HCT116 (cell line): ENCODE results near the gene ZXDC. TPM values are rescaled to one million over a fixed set of nuclear protein-coding genes. Genes with fewer than 3 reads are reported as not detected.

Experiments used
- ATAC-seq: fragments of 200-7000 bp; cut with Tn5 transposase; 2 replicates; pipeline ENCODE4 v1.9.1; 2020; ENCODE audit warnings: mild to moderate bottlenecking, moderate library complexity
- BruUV-seq: library from RNA; stranded (reverse); fragments of 400-500 nt; replicated peaks from 2 replicates; lab custom pipeline; 2021; lab: Mats Ljungman, UMichigan
- CTCF ChIA-PET: fragments of 300-600 bp; sonication (Branson Sonifier 250); formaldehyde crosslinking; loops from one replicate; lab custom pipeline; 2021; ENCODE audit warnings: antibody characterized with exemption; lab: Charles Lee
- POLR2A ChIA-PET: fragments of 300-600, 350-600 bp; sonication (Branson Sonifier 250); formaldehyde crosslinking; loops from one replicate; lab custom pipeline; 2021; ENCODE audit warnings: antibody characterized with exemption; lab: Charles Lee
- RAD21 ChIA-PET, 2 experiments: fragments of 300-600 bp; sonication (Branson Sonifier 250); formaldehyde crosslinking; loops; one replicate each; lab custom pipeline; 2023; ENCODE audit warnings: low total read pairs in 2 of 2; ENCODE audit not compliant: uncharacterized antibody in 2 of 2, unreplicated experiment in 2 of 2, low non-redundant PET in 1 of 2; lab: Charles Lee
- DNase-seq: peaks from one replicate; pipeline ENCODE4 v3.0.0-alpha.2; 2010; ENCODE audit warnings: low read depth, low spot score
- H2AFZ ChIP-seq: fragments of 200-600 bp; shearing (Covaris generic), sonication (generic); 2 replicates; pipeline ENCODE4 v1.6.1; 2017; ENCODE audit warnings: low read depth, mixed run types, mixed read lengths, antibody characterized with exemption, low read length; ENCODE audit not compliant: poor library complexity, severe bottlenecking
- H3K27ac ChIP-seq: 2 replicates; pipeline ENCODE4 v1.5.1; 2012; ENCODE audit warnings: low read depth, low read length
- H3K27me3 ChIP-seq: fragments of 200-600 bp; sonication (generic); 2 replicates; pipeline ENCODE4 v1.6.1; 2016; ENCODE audit warnings: mixed run types, low read length, mixed read lengths; ENCODE audit not compliant: insufficient read depth
- H3K36me3 ChIP-seq, 2 experiments: fragments of 200-500 bp in 1 of 2; fragments of 200-600 bp in 1 of 2; sonication (Bioruptor generic) in 1 of 2; sonication (generic) in 1 of 2; 2 replicates each; pipeline versions ENCODE4 v1.5.1 to v1.6.1; 2014 to 2016; ENCODE audit warnings: low read length in 2 of 2, inconsistent platforms in 1 of 2, mixed read lengths in 1 of 2, mixed run types in 1 of 2; ENCODE audit not compliant: insufficient read depth in 2 of 2, control insufficient read depth in 1 of 2
- H3K4me1 ChIP-seq, 2 experiments: fragments of 200-600 bp in 1 of 2; sonication (generic) in 1 of 2; 2 replicates each; pipeline versions ENCODE4 v1.5.1 to v1.6.1; 2012 to 2017; ENCODE audit warnings: low read length in 2 of 2, inconsistent platforms in 1 of 2, mild to moderate bottlenecking in 1 of 2, mixed read lengths in 1 of 2, mixed run types in 1 of 2, moderate library complexity in 1 of 2; ENCODE audit not compliant: insufficient read depth in 2 of 2, control insufficient read depth in 1 of 2
- H3K4me2 ChIP-seq: fragments of 200-600 bp; sonication (generic); 2 replicates; pipeline ENCODE4 v1.6.1; 2017; ENCODE audit warnings: mixed run types, low read length, mixed read lengths
- H3K4me3 ChIP-seq, 2 experiments: fragments of 200-600 bp in 1 of 2; sonication (generic) in 1 of 2; replicated peaks in 1 of 2; 2 replicates each; pipeline ENCODE4 v1.5.1; 2011 to 2016; ENCODE audit warnings: low read length in 2 of 2, control low read depth in 1 of 2, low read depth in 1 of 2, mild to moderate bottlenecking in 1 of 2, mixed read lengths in 1 of 2, mixed run types in 1 of 2
- H3K79me2 ChIP-seq: fragments of 200-600 bp; sonication (generic); 2 replicates; pipeline ENCODE4 v1.6.1; 2017; ENCODE audit warnings: mild to moderate bottlenecking, mixed run types, low read length, moderate library complexity, mixed read lengths; ENCODE audit not compliant: insufficient read depth
- H3K9ac ChIP-seq: fragments of 200-600 bp; sonication (generic); 2 replicates; pipeline ENCODE4 v1.6.1; 2016; ENCODE audit warnings: low read length, mixed read lengths
- H3K9me2 ChIP-seq: fragments of 200-600 bp; sonication (generic), shearing (Covaris generic); 2 replicates; pipeline ENCODE4 v1.6.1; 2017; ENCODE audit warnings: mixed run types, mild to moderate bottlenecking, moderate library complexity; ENCODE audit not compliant: insufficient read depth
- H3K9me3 ChIP-seq, 2 experiments: fragments of 200-500 bp in 1 of 2; fragments of 200-600 bp in 1 of 2; sonication (Bioruptor generic) in 1 of 2; sonication (generic) in 1 of 2; 2 replicates each; pipeline ENCODE4 v1.6.1; 2014 to 2017; ENCODE audit warnings: low read length in 2 of 2, mixed read lengths in 2 of 2, inconsistent platforms in 1 of 2, low read depth in 1 of 2, mild to moderate bottlenecking in 1 of 2, mixed run types in 1 of 2, moderate library complexity in 1 of 2; ENCODE audit not compliant: control insufficient read depth in 1 of 2, insufficient read depth in 1 of 2
- H4K20me1 ChIP-seq: fragments of 200-600 bp; sonication (generic), shearing (Covaris generic); 2 replicates; pipeline ENCODE4 v1.6.1; 2017; ENCODE audit warnings: mixed run types, mild to moderate bottlenecking, moderate library complexity; ENCODE audit not compliant: insufficient read depth
- CBX3 ChIP-seq: IDR thresholded peaks from 2 replicates; pipeline ENCODE4 v1.6.1; 2012; ENCODE audit warnings: low read depth
- CEBPB ChIP-seq: IDR thresholded peaks from 2 replicates; pipeline ENCODE4 v1.6.1; 2012; ENCODE audit warnings: low read depth
- CTCF ChIP-seq, 3 experiments: fragments of 200-600 bp in 1 of 3; sonication (generic) in 1 of 3; IDR thresholded peaks in 2 of 3; conservative IDR thresholded peaks in 1 of 3; 2 replicates each; pipeline ENCODE4 v1.5.1; 2012 to 2017; ENCODE audit warnings: low read depth in 2 of 3, low read length in 2 of 3, antibody characterized with exemption in 1 of 3, borderline replicate concordance in 1 of 3, control low read depth in 1 of 3, mild to moderate bottlenecking in 1 of 3, mixed read lengths in 1 of 3, mixed run types in 1 of 3, moderate library complexity in 1 of 3; ENCODE audit not compliant: insufficient read depth in 1 of 3
- EZH2 ChIP-seq: fragments of 200-600 bp; sonication (generic); IDR thresholded peaks from 2 replicates; pipeline ENCODE4 v1.6.1; 2017; ENCODE audit warnings: antibody characterized with exemption, mixed run types
- EZH2phosphoT487 ChIP-seq: fragments of 200-600 bp; IDR thresholded peaks from 2 replicates; pipeline ENCODE4 v1.6.1; 2018; ENCODE audit warnings: antibody characterized with exemption, borderline replicate concordance
- FOSL1 ChIP-seq: IDR thresholded peaks from 2 replicates; pipeline ENCODE4 v1.6.1; 2012; ENCODE audit warnings: low read depth
- JUND ChIP-seq: IDR thresholded peaks from 2 replicates; pipeline ENCODE4 v1.6.1; 2012
- POLR2A ChIP-seq: IDR thresholded peaks from 2 replicates; pipeline ENCODE4 v1.7.0; 2011; ENCODE audit warnings: borderline replicate concordance; ENCODE audit not compliant: insufficient read depth, insufficient read length; ENCODE audit errors: extremely low read depth
- RAD21 ChIP-seq: IDR thresholded peaks from 2 replicates; pipeline ENCODE4 v1.6.1; 2012; ENCODE audit warnings: low read depth, mild to moderate bottlenecking
- SIN3A ChIP-seq: IDR thresholded peaks from 2 replicates; pipeline ENCODE4 v1.6.1; 2012; ENCODE audit warnings: low read depth
- SP1 ChIP-seq: IDR thresholded peaks from 2 replicates; pipeline ENCODE4 v1.6.1; 2012; ENCODE audit warnings: low read depth
- SRF ChIP-seq: IDR thresholded peaks from 2 replicates; pipeline ENCODE4 v1.6.1; 2012; ENCODE audit warnings: low read depth
- TCF7L2 ChIP-seq: IDR thresholded peaks from 2 replicates; pipeline ENCODE4 v1.7.0; 2011; ENCODE audit warnings: borderline replicate concordance, inconsistent platforms; ENCODE audit not compliant: insufficient read depth, insufficient read length; ENCODE audit errors: extremely low read depth
- YY1 ChIP-seq: IDR thresholded peaks from 2 replicates; pipeline ENCODE4 v1.6.1; 2011; ENCODE audit warnings: low read length, low read depth, moderate library complexity, mild to moderate bottlenecking; ENCODE audit not compliant: insufficient replicate concordance; ENCODE audit errors: extremely low read depth
- ZBTB33 ChIP-seq: IDR thresholded peaks from 2 replicates; pipeline ENCODE4 v1.6.1; 2011; ENCODE audit warnings: mild to moderate bottlenecking, low read length, moderate library complexity; ENCODE audit not compliant: insufficient replicate concordance; ENCODE audit errors: extremely low read depth
- intact Hi-C: fragments of 100-400 bp; cut with micrococcal nuclease; formaldehyde crosslinking; loops from 2 replicates; pipeline ENCODE4 v1.10.0; 2022
- total RNA-seq: library from RNA; stranded (reverse); gene quantifications from one replicate; pipeline ENCODE4 v1.2.1, GENCODE V29; 2021; ENCODE audit not compliant: unreplicated experiment

Gene ZXDC
- total RNA-seq, 1 experiment from 2014 or later = 29.9 TPM

DNA sequence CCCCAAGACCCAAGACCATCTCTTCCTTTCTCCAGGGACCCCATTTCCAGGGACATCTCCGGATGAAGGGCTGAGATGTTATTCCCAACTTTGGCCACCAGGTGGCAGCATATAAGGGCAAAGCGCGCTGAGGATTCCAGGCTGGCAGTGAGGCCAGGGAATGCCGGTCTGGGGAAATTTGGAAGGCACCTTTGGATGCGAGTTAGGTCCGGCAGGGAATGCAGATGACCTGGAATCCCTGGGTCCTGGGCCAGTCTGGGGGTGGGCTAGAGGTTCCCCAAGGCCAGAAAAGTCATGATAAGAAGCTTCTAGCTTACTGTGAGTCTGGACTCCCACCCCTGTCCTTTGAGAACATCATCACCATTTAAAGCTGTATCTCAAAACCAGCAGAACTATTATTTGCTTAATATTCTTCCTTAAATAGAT is 46.7 kb upstream of the ZXDC start:
- Histone ChIP-seq H3K36me3 (no peaks in the 10 kb centered on the region), H3K4me3 (no peak overlapping the region), H4K20me1 (no peaks in the 10 kb centered on the region), H3K27ac (no peak overlapping the region), H3K79me2 (no peaks in the 10 kb centered on the region), H3K4me2 (peak overlapping the region; percentile 12; the same call in 1 of the 2 replicates), H3K27me3 (no peaks in the 10 kb centered on the region), H2AFZ (peak overlapping the region; percentile 42), H3K9ac (no peak overlapping the region), H3K4me1 (peaks cover 4 to 13% of the 10 kb centered on the region in 2 experiments; a peak in 2 of 4 replicates)
- ChIA-PET CTCF (interaction anchor here (0.7 to 1.4 kb wide), 8 partner anchors 9 to 1026 kb away, joined by 3 to 5 read pairs (median 3); no protein-coding TSS in a partner anchor), POLR2A (interaction anchor here (1.1 kb wide), 1 partner anchor 155 kb away, joined by 3 read pairs; no protein-coding TSS in a partner anchor), RAD21 (no interaction called here)
- peak; percentile 28 for DNase-seq
- no TSS peak for BruUV-seq
- ATAC-seq = peak; percentile 66
- intact Hi-C loops = loop anchor here (2.0 to 10.0 kb wide), 3 partner anchors 142 to 1022 kb away; no protein-coding TSS in a partner anchor
- no peak for TF ChIP-seq ZBTB33
- no peak for TF ChIP-seq SP1
- TF ChIP-seq POLR2A = no peak
- peak; percentile 72 to 91 (median 84) for TF ChIP-seq CTCF (IDR thresholded peaks at IDR 0.05 in 2 of 3, conservative IDR thresholded peaks at IDR 0.05 in 1 of 3; ENCODE audit: borderline replicate concordance in 1 of 3, insufficient read depth in 1 of 3, low read depth in 2 of 3, low read length in 2 of 3)
- no peak for TF ChIP-seq EZH2
- no peak for TF ChIP-seq EZH2phosphoT487
- no peak for TF ChIP-seq SIN3A
- TF ChIP-seq YY1 = no peak
- no peak for TF ChIP-seq TCF7L2
- no peak for TF ChIP-seq FOSL1
- TF ChIP-seq CEBPB = no peak
- TF ChIP-seq SRF = no peak
- TF ChIP-seq JUND = no peak
- no peak for TF ChIP-seq CBX3
- TF ChIP-seq RAD21 = peak; percentile 81
- TF ChIP-seq, all 23 proteins: peak for 2
- Histone ChIP-seq H3K9me3 (no peaks in the 10 kb centered on the region), H3K9me2 (no peaks in the 10 kb centered on the region)
